Measurements from ENCODE around the gene PPIB.

GRCh38 chr15:64146041-64146440 is 16.8 kb downstream of the PPIB start:
- TF ChIP-seq WT1 (tag by site-specific recombination; IDR thresholded peaks at IDR 0.05) (no peak), ZBTB10 (tag by site-specific recombination; IDR thresholded peaks at IDR 0.05) (no peak), ZNF24 (tag by site-specific recombination; IDR thresholded peaks at IDR 0.05) (no peak), KLF9 (tag by site-specific recombination; IDR thresholded peaks at IDR 0.05; ENCODE audit: low read depth) (no peak), ZNF274 (IDR thresholded peaks at IDR 0.05; ENCODE audit: low read length) (no peak), ZNF274 (tag by site-specific recombination; IDR thresholded peaks at IDR 0.05; ENCODE audit: borderline replicate concordance) (no peak)
